Gastroesophageal sphincter (tissue), 4 donors: ENCODE measurements around the gene CACNA1C. TPM values are rescaled to one million over a fixed set of nuclear protein-coding genes. Genes with fewer than 3 reads are reported as not detected.

Experiments used
- ATAC-seq: fragments of 150-250 bp; one replicate; pipeline ENCODE4 v1.9.1; 2016; ENCODE audit warnings: mild to moderate bottlenecking, moderate library complexity
- H3K27ac ChIP-seq, 4 donors: fragments of 200-600 bp; sonication (generic) in 3 of 4; 1 replicate in 3 of 4; 2 replicates in 1 of 4; pipeline ENCODE4 v1.5.1; 2016 to 2019
- H3K27me3 ChIP-seq: fragments of 200-600 bp; sonication (generic); one replicate; pipeline ENCODE4 v1.5.1; 2019
- H3K36me3 ChIP-seq, 2 donors: fragments of 200-600 bp; sonication (generic); one replicate each; pipeline ENCODE4 v1.5.1; 2019; ENCODE audit warnings: control low read depth in 1 of 2
- H3K4me1 ChIP-seq, 3 donors: fragments of 200-600 bp; sonication (generic); 1 replicate in 2 of 3; 2 replicates in 1 of 3; pipeline ENCODE4 v1.5.1; 2016 to 2019; ENCODE audit warnings: control low read depth in 2 of 3
- H3K4me3 ChIP-seq, 2 donors: fragments of 200-600 bp; sonication (generic); one replicate each; pipeline ENCODE4 v1.5.1; 2019; ENCODE audit warnings: mild to moderate bottlenecking in 1 of 2, moderate library complexity in 1 of 2
- H3K9me3 ChIP-seq, 3 donors: fragments of 200-600 bp; sonication (generic); one replicate each; pipeline ENCODE4 v1.5.1; 2017 to 2019; ENCODE audit warnings: control low read depth in 2 of 3
- EP300 ChIP-seq: sonication (generic); formaldehyde crosslinking; IDR thresholded peaks from one replicate; pipeline ENCODE4 v1.6.1; 2017; ENCODE audit warnings: antibody characterized with exemption, mild to moderate bottlenecking
- POLR2A ChIP-seq, 2 donors: fragments of 450-650 bp; IDR thresholded peaks; one replicate each; pipeline ENCODE4 v1.6.1; 2017; ENCODE audit warnings: antibody characterized with exemption in 2 of 2, mild to moderate bottlenecking in 2 of 2, moderate library complexity in 1 of 2
- POLR2AphosphoS5 ChIP-seq: sonication (generic); formaldehyde crosslinking; IDR thresholded peaks from one replicate; pipeline ENCODE4 v1.6.1; 2017; ENCODE audit warnings: antibody characterized with exemption
- WGBS, 2 donors: methylation state at CpG; one replicate each; pipeline ENCODE4 v1.1.5; 2018; ENCODE audit warnings: low coverage in 1 of 2; 5-methylcytosine and 5-hydroxymethylcytosine counted together
- total RNA-seq, 4 donors: library from RNA; depleted of rRNA; stranded (reverse); fragments of >200 nt; gene quantifications; one replicate each; pipeline ENCODE4 v1.1.0, GENCODE V29; 2016
- TF ChIP-seq, protein P1 (sequence below), 4 experiments: fragments of 200-600 bp in 2 of 4; fragments of 450-650 bp in 2 of 4; sonication (generic) in 1 of 4; IDR thresholded peaks; one replicate each; pipeline ENCODE4 v1.5.1; 2017 to 2019; ENCODE audit warnings: antibody characterized with exemption in 4 of 4, mild to moderate bottlenecking in 2 of 4, moderate library complexity in 2 of 4

CACNA1C gene
- total RNA-seq, 4 donors from 2014 or later, result 22.9 to 96.2 (median 41.4) TPM

DNA sequence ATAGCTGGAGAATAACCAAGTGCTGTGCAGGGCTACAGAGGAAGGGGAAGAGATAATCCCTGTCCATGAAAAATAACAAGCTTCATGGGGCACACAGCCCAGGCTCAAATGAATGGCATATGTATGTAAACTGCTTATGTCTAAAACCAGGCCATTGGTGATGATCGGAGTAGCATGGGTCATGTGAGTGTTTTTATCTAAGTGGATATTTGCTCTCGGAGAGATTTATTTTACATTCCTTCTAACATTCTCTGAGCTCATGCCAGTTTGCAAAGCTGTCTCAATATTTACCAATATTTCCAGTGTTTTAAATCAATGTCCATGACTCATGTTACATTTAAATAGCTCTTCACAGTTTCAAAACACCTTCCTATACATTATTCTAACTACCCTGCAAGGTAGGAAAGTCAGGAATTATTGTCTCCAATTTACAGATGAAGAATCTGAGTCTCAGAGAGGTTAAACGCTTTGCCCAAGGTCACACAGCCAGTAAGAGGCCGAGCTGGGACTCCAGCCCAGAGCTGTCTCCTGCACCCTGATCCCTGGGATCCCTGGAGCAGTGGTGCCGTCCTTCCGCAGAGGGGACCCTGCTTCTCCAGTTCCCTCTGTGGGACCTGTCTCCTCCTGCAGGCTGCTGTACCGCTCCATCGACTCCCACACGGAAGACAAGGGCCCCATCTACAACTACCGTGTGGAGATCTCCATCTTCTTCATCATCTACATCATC is 555.3 kb downstream of the CACNA1C start:
- 84 to 93% methylated on average over 6 of the region's 10 CpGs for WGBS, 2 donors
- no peak for TF ChIP-seq POLR2A (IDR thresholded peaks at IDR 0.05)
- no peak for TF ChIP-seq EP300
- TF ChIP-seq, protein P1, sequence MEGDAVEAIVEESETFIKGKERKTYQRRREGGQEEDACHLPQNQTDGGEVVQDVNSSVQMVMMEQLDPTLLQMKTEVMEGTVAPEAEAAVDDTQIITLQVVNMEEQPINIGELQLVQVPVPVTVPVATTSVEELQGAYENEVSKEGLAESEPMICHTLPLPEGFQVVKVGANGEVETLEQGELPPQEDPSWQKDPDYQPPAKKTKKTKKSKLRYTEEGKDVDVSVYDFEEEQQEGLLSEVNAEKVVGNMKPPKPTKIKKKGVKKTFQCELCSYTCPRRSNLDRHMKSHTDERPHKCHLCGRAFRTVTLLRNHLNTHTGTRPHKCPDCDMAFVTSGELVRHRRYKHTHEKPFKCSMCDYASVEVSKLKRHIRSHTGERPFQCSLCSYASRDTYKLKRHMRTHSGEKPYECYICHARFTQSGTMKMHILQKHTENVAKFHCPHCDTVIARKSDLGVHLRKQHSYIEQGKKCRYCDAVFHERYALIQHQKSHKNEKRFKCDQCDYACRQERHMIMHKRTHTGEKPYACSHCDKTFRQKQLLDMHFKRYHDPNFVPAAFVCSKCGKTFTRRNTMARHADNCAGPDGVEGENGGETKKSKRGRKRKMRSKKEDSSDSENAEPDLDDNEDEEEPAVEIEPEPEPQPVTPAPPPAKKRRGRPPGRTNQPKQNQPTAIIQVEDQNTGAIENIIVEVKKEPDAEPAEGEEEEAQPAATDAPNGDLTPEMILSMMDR (IDR thresholded peaks at IDR 0.05), result no peak
- TF ChIP-seq POLR2AphosphoS5, result no peak
- peaks cover 0 to 93% of the 10 kb centered on the region in 2 donors for H3K36me3 ChIP-seq
- ATAC-seq, result no peak
- H3K4me1 ChIP-seq, result peaks cover 0 to 5% (median 0%) of the 10 kb centered on the region in 3 donors
- no peak overlapping the region for H3K27ac ChIP-seq
- H3K4me3 ChIP-seq, result no peak overlapping the region
- H3K9me3 ChIP-seq, result no peaks in the 10 kb centered on the region
- no peaks in the 10 kb centered on the region for H3K27me3 ChIP-seq

DNA sequence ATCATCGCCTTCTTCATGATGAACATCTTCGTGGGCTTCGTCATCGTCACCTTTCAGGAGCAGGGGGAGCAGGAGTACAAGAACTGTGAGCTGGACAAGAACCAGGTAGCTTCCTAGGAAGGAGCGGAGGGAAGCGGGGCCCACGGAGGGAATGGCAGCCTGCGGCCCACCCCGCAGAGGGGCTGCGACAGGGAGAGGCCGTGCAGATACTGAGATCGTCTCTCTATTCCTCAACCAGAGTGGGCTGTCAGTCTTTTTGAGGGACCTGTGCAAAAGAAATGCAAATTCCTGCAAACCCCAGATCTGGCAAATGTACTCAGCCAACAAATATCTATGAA is 555.8 kb downstream of the CACNA1C start:
- H3K4me3 ChIP-seq, result no peak overlapping the region
- WGBS, 2 donors, result 80% methylated on average over 1 of the region's 12 CpGs; no CpG with 5 or more reads in 1 of the 2 donors
- H3K36me3 ChIP-seq, result peaks cover 0 to 88% of the 10 kb centered on the region in 2 donors

DNA sequence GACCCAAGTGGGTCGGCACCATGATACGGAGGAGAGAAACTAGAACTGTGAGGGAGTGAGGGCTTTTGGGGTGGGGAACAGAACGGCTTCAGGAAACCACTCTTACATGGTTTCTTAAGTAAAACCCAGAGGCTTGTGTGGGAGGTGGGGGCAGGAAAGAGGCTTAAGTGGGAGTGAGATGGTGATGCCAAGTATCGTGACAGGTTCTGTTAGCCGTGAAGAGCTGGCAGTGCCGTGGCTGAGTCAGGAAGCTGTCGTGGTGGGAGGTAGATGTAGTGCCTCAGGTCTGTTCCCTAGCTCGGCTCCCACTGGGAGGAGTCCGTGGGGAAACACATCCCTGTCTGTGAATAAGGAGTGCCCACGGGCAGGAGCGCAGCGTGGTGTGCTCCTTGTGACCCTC is 556.2 kb downstream of the CACNA1C start:
- TF ChIP-seq POLR2AphosphoS5, result no peak
- TF ChIP-seq POLR2A (IDR thresholded peaks at IDR 0.05), result no peak
- no peak for TF ChIP-seq EP300
- TF ChIP-seq, protein P1 (IDR thresholded peaks at IDR 0.05), result no peak
- Histone ChIP-seq H3K4me1 (peaks cover 0 to 15% (median 1%) of the 10 kb centered on the region in 3 donors), H3K27me3 (no peaks in the 10 kb centered on the region), H3K27ac (no peak overlapping the region), H3K9me3 (no peaks in the 10 kb centered on the region), H3K36me3 (peaks cover 0 to 85% of the 10 kb centered on the region in 2 donors), H3K4me3 (no peak overlapping the region)
- 57 to 82% methylated on average over 6 to 12 of the region's 12 CpGs for WGBS, 2 donors
- no peak for ATAC-seq

More for the DNA sequence above, 555.8 kb downstream of the CACNA1C start:
- no peaks in the 10 kb centered on the region for H3K9me3 ChIP-seq
- TF ChIP-seq, protein P1 (IDR thresholded peaks at IDR 0.05), result no peak
- no peak for TF ChIP-seq POLR2A (IDR thresholded peaks at IDR 0.05)
- no peak for TF ChIP-seq EP300
- no peak for TF ChIP-seq POLR2AphosphoS5
- H3K27me3 ChIP-seq, result no peaks in the 10 kb centered on the region
- no peak for ATAC-seq
- H3K27ac ChIP-seq, result no peak overlapping the region
- peaks cover 0 to 11% (median 0%) of the 10 kb centered on the region in 3 donors for H3K4me1 ChIP-seq

DNA sequence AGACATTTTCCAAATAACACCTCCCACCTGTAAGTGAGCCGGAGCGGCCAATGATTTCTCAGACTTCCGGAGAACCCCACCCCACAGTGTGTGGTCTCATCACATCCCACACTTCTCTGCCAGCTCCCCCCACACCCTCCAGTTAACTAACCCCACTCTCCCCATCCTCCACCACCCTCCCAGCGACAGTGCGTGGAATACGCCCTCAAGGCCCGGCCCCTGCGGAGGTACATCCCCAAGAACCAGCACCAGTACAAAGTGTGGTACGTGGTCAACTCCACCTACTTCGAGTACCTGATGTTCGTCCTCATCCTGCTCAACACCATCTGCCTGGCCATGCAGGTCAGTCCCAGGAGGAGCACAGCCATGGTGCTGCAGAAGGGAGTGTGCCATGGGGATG is 557.6 kb downstream of the CACNA1C start:
- TF ChIP-seq POLR2AphosphoS5, result no peak
- TF ChIP-seq EP300, result no peak
- no peak for TF ChIP-seq POLR2A (IDR thresholded peaks at IDR 0.05)
- TF ChIP-seq, protein P1 (IDR thresholded peaks at IDR 0.05), result no peak
- Histone ChIP-seq H3K9me3 (no peaks in the 10 kb centered on the region), H3K27ac (no peak overlapping the region), H3K4me1 (peaks cover 0 to 20% (median 3%) of the 10 kb centered on the region in 3 donors), H3K27me3 (no peaks in the 10 kb centered on the region), H3K4me3 (no peak overlapping the region), H3K36me3 (peaks cover 0 to 87% of the 10 kb centered on the region in 2 donors)
- WGBS, 2 donors, result 80 to 100% methylated on average over 1 to 2 of the region's 11 CpGs
- no peak for ATAC-seq
